Measurements from ENCODE around the gene IL17RD. TPM values are rescaled to one million over a fixed set of nuclear protein-coding genes. Genes with fewer than 3 reads are reported as not detected.

Gene IL17RD
- total and polyA plus RNA-seq, 2 experiments from 2014 or later: 10.7 to 104 TPM

- TF ChIP-seq ZNF462 (CRISPR knock-in tag; IDR thresholded peaks at IDR 0.05): no peak
- TF ChIP-seq NANOG (IDR thresholded peaks at IDR 0.05; ENCODE audit: borderline replicate concordance): no peak
- TF ChIP-seq CTCF (conservative IDR thresholded peaks at IDR 0.05; ENCODE audit: low read depth in 2 of 2): no peak
These were observed 107.8 kb downstream of the IL17RD start (continued) for GRCh38 chr3:57057351-57057750.

- DNase-seq (ENCODE audit: low spot score) (no peak), ATAC-seq (no peak)
- Histone ChIP-seq H2AFZ (no peak overlapping the region), H4K20me1 (replicated peaks; ENCODE audit: insufficient read depth) (no peaks in the 10 kb centered on the region), H3K4me2 (no peak overlapping the region), H3K36me3 (ENCODE audit: insufficient read depth) (no peaks in the 10 kb centered on the region), H3K27ac (ENCODE audit: low read depth) (no peak overlapping the region), H3F3A (replicated peaks; ENCODE audit: low read depth) (no peaks in the 10 kb centered on the region), H3K4me1 (ENCODE audit: insufficient read depth) (no peaks in the 10 kb centered on the region), H3K9me2 (ENCODE audit: insufficient read depth) (no peaks in the 10 kb centered on the region), H3K27me3 (ENCODE audit: insufficient read depth) (no peaks in the 10 kb centered on the region), H3K79me2 (replicated peaks; ENCODE audit: insufficient read depth) (no peaks in the 10 kb centered on the region), H3K4me3 (no peak overlapping the region)
- no peak overlapping the region for H3K27ac Mint-ChIP-seq
- no peak overlapping the region for H3K4me3 Mint-ChIP-seq
- H3K27me3 Mint-ChIP-seq (ENCODE audit: insufficient read depth, low read depth, poor library complexity): peaks cover 3% of the 10 kb centered on the region
- no peak for TF ChIP-seq ZNF114 (CRISPR knock-in tag; IDR thresholded peaks at IDR 0.05)
- H3K36me3 Mint-ChIP-seq (ENCODE audit: low read depth): no peaks in the 10 kb centered on the region
- H3K4me1 Mint-ChIP-seq: no peaks in the 10 kb centered on the region; the same call in 2 of the 3 replicates
- H3K9me3 Mint-ChIP-seq: no peaks in the 10 kb centered on the region
These were observed 112.0 kb downstream of the IL17RD start for GRCh38 chr3:57053122-57053521.
